ENCODE results near the gene TOP3A.

TOP3A gene

GRCh38 chr17:18319604-18320256 is 4.9 kb upstream of the TOP3A start:
- peak; percentile 11 for TF ChIP-seq CTCF (IDR thresholded peaks at IDR 0.05; ENCODE audit: control extremely low read depth, extremely low read depth, low read depth, missing control alignments)
- ChIA-PET CTCF (interaction anchor here (1.2 to 2.2 kb wide), 7 partner anchors 8 to 44 kb away, joined by 3 to 10 read pairs (median 5); partner anchors contain the start of gene SHMT1), POLR2A (no interaction called here)
- DNase-seq (ENCODE audit: extremely low spot score): no peak

- no peak for DNase-seq (ENCODE audit: extremely low spot score)
- POLR2A ChIA-PET: interaction anchor here (1.3 kb wide), 1 partner anchor 135 kb away, joined by 3 read pairs; the partner anchor contains the start of gene ALKBH5
- CTCF ChIA-PET: interaction anchor here (1.4 kb wide), 1 partner anchor 9 kb away, joined by 4 read pairs; no protein-coding TSS in a partner anchor
- TF ChIP-seq CTCF (IDR thresholded peaks at IDR 0.05; ENCODE audit: control extremely low read depth, extremely low read depth, low read depth, missing control alignments): no peak
Measured at GRCh38 chr17:18318771-18319450, 4.1 kb upstream of the TOP3A start.

GRCh38 chr17:18318117-18318516 is 3.3 kb upstream of the TOP3A start:
- CTCF ChIA-PET: interaction anchor here (1.4 kb wide), 1 partner anchor 17 kb away, joined by 3 read pairs; no protein-coding TSS in a partner anchor
- TF ChIP-seq CTCF (IDR thresholded peaks at IDR 0.05; ENCODE audit: control extremely low read depth, extremely low read depth, low read depth, missing control alignments): no peak
- POLR2A ChIA-PET: interaction anchor here (0.8 to 1.3 kb wide), 2 partner anchors 9 to 134 kb away, joined by 3 to 8 read pairs; partner anchors contain the start of gene ALKBH5
- DNase-seq (ENCODE audit: extremely low spot score): no peak

- POLR2A ChIA-PET: no interaction called here
- no peak for TF ChIP-seq CTCF (IDR thresholded peaks at IDR 0.05; ENCODE audit: control extremely low read depth, extremely low read depth, low read depth, missing control alignments)
- no peak for DNase-seq (ENCODE audit: extremely low spot score)
- CTCF ChIA-PET: no interaction called here
Measured at GRCh38 chr17:18315961-18316360, 1.2 kb upstream of the TOP3A start.

GRCh38 chr17:18315562-18315922 is 748 bp upstream of the TOP3A start:
- ChIA-PET POLR2A (no interaction called here), CTCF (no interaction called here)
- no peak for TF ChIP-seq CTCF (IDR thresholded peaks at IDR 0.05; ENCODE audit: control extremely low read depth, extremely low read depth, low read depth, missing control alignments)
- no peak for DNase-seq (ENCODE audit: extremely low spot score)

- CTCF ChIA-PET: no interaction called here
- no peak for TF ChIP-seq CTCF (IDR thresholded peaks at IDR 0.05; ENCODE audit: control extremely low read depth, extremely low read depth, low read depth, missing control alignments)
- no peak for DNase-seq (ENCODE audit: extremely low spot score)
- POLR2A ChIA-PET: interaction anchor here (0.8 kb wide), 1 partner anchor 16 kb away, joined by 3 read pairs; no protein-coding TSS in a partner anchor
Measured at GRCh38 chr17:18314059-18314730, 599 bp downstream of the TOP3A start.
